ENCODE data around the gene PSMB11.
"Not testable (repeated sequence)": the region's sequence is repeated elsewhere in the genome, so short reads cannot be mapped to it uniquely, and the experiment has no call there.

The PSMB11 gene, protein sequence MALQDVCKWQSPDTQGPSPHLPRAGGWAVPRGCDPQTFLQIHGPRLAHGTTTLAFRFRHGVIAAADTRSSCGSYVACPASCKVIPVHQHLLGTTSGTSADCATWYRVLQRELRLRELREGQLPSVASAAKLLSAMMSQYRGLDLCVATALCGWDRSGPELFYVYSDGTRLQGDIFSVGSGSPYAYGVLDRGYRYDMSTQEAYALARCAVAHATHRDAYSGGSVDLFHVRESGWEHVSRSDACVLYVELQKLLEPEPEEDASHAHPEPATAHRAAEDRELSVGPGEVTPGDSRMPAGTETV

DNA sequence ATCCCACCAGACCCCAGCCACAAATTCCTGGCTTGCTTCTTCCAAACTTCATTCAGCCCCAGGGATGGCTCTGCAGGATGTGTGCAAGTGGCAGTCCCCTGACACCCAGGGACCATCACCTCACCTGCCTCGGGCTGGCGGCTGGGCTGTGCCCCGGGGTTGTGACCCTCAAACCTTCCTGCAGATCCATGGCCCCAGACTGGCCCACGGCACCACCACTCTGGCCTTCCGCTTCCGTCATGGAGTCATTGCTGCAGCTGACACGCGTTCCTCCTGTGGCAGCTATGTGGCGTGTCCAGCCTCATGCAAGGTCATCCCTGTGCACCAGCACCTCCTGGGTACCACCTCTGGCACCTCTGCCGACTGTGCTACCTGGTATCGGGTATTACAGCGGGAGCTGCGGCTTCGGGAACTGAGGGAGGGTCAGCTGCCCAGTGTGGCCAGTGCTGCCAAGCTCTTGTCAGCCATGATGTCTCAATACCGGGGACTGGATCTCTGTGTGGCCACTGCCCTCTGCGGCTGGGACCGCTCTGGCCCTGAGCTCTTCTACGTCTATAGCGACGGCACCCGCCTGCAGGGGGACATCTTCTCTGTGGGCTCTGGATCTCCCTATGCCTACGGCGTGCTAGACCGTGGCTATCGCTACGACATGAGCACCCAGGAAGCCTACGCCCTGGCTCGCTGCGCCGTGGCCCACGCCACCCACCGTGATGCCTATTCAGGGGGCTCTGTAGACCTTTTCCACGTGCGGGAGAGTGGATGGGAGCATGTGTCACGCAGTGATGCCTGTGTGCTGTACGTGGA lies at the start of gene PSMB11:
Gene PSMB11 (plus strand): TSS at position 51 of the 804 bp plus-strand sequence. CDS start 14 bp downstream, at position 65.
- no peak for DNase-seq

- DNase-seq: no peak
These were observed 48.5 kb upstream of the PSMB11 start for GRCh38 chr14:22993517-22993916.

- peak; percentile 60 to 78 for DNase-seq
These were observed 47.2 kb upstream of the PSMB11 start for GRCh38 chr14:22994762-22995275.

- no peak for DNase-seq
These were observed 46.0 kb upstream of the PSMB11 start for GRCh38 chr14:22995889-22996625.

GRCh38 chr14:22996768-22997654 lies 45.0 kb upstream of the PSMB11 start:
- DNase-seq: no peak

GRCh38 chr14:22997676-22998323 lies 44.2 kb upstream of the PSMB11 start:
- DNase-seq: no peak

DNA sequence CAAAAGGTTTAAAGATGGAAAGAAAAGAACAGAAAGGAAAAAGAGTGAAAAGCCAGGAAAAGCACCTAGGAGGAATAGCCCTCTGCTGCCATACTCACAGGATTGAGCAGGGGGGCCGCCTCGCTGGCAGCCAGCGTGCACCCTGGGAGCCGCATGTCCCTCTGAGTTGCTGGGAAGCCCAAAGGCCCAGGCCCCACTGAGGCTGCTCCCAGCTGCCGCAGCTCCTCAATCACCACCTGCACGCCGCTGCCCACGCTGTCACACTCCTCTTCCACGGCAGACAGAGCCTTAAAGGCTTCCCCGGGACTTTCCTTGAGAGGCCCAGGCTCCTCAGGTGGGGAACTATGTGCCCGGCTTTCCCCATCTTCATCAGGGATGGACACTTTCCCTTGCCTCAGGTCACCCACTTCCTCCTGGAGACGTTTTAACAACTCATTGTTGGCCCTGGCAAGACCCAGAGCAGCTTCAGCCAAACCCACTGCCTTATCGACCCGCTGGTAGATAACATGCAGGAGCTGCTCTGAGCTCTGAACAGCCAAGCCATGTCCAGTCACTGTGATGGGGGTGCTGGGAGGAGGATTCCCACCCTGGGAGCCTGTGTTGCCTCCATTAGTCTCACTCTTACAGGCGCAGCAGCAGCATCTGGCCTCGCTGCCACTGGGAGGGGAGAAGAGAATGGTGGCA lies 43.5 kb upstream of the PSMB11 start:
- no peak for DNase-seq

GRCh38 chr14:23000860-23001259 lies 41.2 kb upstream of the PSMB11 start:
- DNase-seq: no peak

DNA sequence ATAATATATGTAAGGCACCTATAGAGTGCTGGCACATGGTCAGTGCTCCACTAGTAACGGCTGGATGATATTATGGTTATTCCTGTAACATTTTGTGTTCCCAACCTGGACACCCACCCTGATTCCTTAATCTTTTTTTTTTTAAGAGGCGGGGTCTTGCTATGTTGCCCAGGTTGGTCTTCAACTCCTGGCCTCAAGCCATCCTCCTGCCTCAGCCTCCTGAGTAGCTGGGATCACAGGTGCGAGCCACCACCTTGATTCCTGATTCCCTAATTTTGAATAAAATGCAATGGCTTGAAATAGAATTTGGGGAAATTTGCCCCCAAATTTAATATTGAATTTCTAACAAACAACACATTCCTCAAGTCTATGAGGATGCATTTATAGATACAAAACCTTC lies 39.4 kb upstream of the PSMB11 start:
- DNase-seq: no peak

GRCh38 chr14:23004274-23004673 lies 37.7 kb upstream of the PSMB11 start:
- not testable (repeated sequence) for DNase-seq

- no peak for DNase-seq
These were observed 36.4 kb upstream of the PSMB11 start for GRCh38 chr14:23005451-23006187.

- no peak for DNase-seq
These were observed 35.9 kb upstream of the PSMB11 start for GRCh38 chr14:23006188-23006534.

DNA sequence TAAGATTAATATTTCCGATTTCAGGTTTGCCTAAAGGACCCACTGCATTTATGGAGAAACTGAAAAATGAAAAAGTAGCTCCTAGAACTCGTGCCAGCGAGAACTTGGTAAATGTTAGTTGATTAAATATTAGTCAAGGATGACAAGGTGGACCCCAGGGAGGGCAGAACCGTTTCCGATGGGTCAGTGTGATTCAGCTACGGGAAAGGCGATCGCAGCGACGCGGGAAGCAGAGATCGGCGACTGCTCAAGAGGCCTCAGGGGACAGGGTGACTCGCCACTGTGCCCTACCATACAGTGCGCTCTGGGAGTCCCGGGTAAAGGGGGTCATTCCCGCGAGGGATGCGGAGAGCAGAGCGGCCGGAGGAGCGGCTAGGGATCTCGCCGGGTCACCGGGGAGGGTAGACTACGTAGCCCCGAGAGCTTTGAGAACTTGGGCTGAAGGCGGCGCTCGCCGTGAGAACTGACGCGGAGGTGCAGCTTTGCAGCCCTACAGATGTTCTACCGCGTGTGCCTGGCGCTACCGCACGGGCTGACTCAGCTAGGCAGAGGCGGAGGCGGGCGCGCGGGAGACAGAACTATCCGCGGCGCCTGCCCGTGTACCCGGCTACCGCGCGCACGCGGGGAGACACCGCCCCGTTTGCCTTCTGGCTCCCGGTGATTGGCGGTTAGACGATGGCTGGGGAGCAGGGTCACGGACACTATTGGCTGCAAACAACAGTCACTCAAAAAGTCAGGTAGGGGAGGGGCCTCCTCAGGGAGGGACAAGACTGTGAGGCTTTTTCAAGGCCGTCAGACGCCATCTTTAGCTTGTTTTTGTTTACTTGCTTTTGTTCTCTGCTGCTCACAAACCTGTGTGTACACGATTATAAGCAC lies 35.2 kb upstream of the PSMB11 start:
- peak; percentile 98 to 99 for DNase-seq

DNA sequence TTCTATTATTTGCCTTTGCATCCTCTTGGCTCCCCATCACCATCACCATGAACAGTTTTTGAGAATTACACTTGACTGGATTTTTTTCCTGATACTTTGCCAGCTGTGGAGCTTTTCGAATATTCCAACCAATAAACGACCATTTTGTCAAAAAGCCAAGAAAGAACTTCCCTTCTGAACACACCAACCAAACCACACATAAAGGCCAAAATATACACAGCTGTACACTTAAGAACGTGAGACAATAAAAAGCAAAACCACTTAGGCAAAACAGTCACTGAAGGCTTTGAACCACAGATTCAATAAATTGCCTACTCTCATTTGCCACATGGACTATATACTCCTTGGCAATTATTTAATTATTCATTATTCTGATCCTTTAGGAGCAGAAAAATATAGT lies 33.2 kb upstream of the PSMB11 start:
- peak; percentile 14 to 27 for DNase-seq

GRCh38 chr14:23009483-23009938 lies 32.5 kb upstream of the PSMB11 start:
- DNase-seq: peak in 1 of 2 experiments; percentile 45

- DNase-seq: peak; percentile 69 to 71
These were observed 31.9 kb upstream of the PSMB11 start, which contains the start of gene C14orf93 for GRCh38 chr14:23009939-23010726. Gene C14orf93, minus strand, starts transcription at chr14:23010143. Its CDS starts 11,120 bp downstream, at chr14:22999023.

DNA sequence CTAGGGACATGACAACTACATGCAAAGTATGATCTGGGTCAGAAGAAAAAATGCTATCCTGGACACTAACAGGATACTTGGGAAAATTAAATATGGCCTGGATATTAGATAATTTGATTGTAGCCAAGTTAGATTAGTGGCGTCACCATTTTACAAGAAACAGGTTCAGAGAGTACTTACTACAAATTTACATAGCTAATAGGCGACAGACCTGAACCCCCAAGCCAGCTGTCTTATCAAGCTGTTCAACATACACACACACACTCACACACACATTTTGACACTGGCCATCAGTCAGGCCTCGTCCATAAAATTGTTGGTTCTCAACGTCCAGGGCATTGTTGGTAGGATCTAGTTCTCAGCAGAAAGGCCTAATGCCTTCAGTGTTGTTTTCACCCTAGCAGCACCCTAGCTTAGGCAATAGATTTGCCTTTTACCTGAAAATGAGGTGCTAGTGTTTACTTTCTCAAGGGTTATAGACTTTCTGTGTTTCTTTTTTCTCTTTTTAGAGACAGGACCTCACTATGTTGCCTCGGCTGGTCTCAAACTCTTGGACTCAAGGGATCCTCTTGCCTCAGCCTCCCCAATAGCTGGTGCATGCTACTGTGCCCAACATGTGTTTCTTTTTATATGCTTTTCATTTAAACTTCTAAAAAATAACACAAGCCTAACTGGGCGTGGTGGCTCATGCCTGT lies 28.8 kb upstream of the PSMB11 start:
- DNase-seq: no peak

GRCh38 chr14:23013749-23014054 lies 28.3 kb upstream of the PSMB11 start:
- DNase-seq: not testable (repeated sequence)

Measured in Kasumi-1 (cell line).